NOMO-1 treated with DMSO at 0.1 percent for 48 hours (cell line): ENCODE data around the gene COMT.
"Not testable (repeated sequence)": the region's sequence is repeated elsewhere in the genome, so short reads cannot be mapped to it uniquely, and the experiment has no call there.

Experiments used
- DNase-seq: peaks from one replicate; lab custom pipeline; 2025; ENCODE audit not compliant: unreplicated experiment; lab: John Stamatoyannopoulos, UW

COMT gene

DNA sequence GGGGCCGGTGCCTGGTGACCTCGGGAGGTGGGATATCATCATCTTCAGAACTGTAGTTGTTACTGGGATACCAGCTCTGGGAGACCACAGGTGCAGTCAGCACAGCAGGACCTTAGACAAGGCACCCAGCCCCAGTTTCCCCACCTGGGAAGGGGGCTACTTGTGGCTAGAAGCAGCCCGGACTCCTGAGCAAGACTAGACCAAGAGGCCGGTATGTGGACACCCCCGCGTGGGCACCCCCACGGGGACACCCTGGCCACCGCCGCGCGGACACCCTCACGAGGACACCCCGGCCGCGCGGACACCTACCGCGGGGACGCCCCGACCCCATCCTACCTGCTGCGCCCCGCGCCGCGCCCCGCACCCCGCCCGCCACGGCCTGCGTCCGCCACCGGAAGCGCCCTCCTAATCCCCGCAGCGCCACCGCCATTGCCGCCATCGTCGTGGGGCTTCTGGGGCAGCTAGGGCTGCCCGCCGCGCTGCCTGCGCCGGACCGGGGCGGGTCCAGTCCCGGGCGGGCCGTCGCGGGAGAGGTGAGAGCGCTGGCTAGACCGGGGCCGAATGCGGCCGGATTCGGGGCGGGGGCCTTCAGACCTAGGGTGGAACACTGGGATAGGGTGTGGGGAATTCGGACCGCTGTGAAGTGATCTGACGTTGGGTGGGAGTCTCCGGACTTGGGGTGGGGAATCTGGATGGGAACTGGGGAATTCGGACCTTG lies at the start of gene COMT, which contains the start of gene TXNRD2:
COMT (plus strand) TSS at position 408 of the 718 bp plus-strand sequence. CDS start 20,755 bp downstream, outside the sequence.
TXNRD2 (minus strand) TSS at position 454 of the 718 bp plus-strand sequence; CDS start at position 439, 15 bp downstream.
- peak; percentile 34 for DNase-seq

DNA sequence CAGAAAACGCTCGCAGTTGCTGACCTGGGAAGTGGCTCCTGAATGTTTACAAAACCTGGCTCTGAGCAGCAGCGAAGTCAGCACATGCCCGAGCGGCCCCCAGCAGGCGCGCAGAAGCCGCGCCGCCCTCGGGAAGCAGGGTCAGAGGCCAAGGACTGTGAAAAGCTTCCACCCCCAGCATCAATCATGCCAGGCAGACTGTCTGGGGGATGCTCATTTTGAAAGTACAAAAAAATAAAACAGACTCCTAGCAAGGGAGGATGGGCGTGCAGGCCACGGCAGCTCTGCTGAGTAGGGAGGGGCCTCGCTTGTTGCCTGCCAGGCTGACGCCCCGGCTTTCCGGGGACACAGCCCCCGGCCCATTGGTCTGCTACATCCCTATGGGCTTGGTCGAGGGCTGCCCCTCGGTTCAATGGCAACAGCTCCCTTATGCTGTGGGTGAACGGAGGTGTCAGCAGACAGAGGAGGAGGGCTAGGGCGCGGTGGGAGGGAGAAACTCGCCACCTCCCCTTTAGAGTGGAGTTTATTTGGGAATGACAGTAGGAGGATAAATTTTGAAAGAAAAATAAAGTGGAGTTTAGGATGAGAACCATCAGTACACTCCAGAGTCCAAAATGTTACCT lies 49.2 kb upstream of the COMT start:
- DNase-seq, result no peak

DNA sequence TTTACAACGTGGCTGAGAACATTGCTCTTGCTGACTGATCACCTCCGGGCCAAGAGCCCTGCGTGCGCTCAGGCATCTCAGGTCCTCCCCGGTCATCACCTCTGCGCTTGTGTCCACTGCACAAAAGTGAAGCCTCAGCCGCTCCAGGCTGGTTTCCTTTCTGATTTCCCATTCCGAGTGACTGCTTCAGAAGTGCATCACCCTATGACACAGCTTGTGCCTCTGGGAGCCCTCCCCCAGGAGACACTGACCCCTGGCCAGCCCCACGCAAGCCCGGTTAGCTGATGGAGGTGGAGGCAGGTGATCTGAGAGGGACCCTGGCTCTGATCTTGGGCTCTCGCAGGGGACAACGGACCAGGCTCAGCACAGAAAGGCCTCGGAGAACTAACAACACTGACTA lies 48.6 kb upstream of the COMT start:
- DNase-seq, result no peak

DNA sequence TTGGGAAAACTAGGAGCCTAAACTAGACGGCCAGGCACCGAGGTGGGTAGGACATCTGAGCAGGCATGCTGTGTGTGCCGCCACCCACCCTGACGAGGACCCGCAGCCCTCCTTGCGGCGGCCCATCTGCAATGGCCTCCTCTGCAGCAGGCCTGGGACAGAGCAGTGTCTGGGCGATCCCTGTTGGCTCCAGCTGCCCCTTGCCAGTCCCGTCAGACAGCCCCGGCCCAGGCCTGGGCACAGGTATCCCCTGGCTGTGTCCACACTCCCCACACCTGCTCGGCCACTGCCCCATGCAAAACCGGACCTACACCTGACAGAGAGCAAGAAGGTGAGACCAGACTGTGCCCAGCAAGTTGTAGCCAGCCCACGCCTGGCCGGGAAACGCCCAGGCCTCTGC lies 48.2 kb upstream of the COMT start:
- DNase-seq, result no peak

DNA sequence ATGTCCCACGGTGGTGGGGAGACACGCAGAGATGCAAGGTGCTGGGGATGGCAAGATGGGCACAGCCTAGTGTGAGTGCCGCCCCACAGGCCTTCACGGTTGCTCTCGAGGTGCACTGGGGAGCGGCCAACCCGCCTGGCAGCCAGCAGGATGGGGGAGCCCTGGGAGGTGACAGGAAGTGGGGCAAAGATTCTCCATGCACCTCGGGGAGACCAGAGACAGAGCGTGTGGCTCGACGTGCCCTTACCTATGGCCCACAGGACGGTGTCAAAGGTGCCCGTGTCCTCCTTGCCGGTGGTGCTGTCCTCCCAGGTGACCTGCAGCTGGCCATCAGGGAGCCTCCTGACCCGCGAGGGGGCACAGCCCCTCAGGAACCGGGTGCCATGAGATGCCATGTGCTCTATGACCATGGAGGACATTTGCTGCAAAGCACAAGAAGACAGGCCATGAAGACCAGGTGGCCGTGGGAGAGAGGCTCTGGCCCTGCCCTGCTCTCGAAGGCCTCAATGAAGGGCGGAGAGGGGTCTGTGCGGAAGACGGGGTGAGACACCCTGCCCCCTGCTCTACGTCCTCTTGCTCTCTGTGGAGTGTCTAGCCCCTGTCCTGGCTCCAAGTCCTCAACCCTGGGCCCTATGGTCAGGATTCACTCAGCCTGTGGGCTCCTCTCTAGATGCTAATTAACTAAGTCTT lies 46.3 kb upstream of the COMT start:
- no peak for DNase-seq

DNA sequence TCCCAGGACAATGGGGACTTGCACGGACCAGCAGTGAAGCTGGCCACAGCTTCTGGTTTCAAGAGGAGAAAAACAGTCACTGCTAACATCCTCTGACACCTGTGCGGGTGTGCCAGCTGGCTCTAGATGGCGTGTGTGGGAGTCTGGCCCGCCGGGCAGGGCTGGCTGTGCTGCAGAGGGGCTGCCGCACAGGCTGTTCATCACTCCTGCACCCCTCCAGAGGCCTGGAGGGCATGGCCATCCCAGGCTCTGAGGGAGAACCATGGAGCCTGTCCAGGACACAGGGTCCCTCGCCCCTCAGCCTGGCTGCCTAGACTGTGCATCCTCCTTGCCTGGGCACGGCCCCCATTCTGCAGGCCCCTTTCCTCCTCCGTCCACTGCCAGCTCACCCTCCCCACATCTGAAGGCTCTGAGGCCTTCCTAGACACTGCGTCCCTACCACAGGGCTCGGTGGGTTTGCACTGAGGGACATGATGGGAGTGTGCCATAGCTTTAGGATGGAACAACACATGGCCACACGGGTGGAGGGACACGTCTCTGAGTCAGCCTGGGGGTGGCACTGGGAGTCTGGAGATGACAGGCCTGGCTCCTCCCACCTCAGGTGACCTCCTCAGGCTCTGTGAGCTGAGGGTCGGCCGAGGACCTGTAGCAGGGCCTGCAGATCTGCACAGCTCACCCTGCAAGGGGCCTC lies 44.8 kb upstream of the COMT start:
- no peak for DNase-seq

DNA sequence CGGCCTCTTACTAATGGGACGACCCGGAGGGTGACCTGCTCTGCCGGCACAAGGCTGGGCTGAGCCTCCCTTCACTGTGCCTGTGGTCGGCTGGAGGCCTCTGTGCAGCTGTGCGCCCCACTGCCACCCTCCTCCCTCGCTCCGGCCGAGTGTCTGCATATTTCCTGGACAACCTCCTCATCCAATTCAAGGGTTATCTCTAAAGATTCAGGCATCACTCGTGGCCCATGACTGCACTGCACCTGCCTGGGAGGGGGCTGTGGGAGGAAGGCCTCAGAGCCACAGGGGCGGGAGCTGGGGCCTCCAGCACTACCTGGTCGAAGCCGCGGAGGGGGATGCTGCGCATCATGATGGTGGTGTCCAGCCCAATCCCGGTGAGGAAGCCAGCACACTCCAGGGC lies 43.8 kb upstream of the COMT start:
- no peak for DNase-seq

DNA sequence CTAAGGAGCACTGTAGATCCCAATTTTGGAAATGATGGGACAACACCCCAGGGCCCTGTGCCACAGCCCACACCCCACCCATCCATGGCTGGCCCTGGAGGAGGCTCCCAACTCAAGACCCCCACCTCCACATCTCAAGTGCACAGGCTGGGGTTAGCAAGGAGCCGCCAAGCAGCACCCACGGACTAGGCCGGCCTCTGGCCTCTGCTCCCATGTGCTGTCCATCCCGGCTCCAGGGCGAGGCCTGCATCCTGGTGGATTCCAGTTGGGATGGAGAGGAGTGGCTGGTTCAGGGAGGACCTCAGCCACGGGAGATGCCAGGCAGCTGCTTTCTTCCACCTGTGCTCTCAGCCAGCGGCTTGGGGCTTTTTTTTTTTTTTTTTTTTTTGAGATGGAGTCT lies 43.4 kb upstream of the COMT start:
- DNase-seq, result no peak

DNA sequence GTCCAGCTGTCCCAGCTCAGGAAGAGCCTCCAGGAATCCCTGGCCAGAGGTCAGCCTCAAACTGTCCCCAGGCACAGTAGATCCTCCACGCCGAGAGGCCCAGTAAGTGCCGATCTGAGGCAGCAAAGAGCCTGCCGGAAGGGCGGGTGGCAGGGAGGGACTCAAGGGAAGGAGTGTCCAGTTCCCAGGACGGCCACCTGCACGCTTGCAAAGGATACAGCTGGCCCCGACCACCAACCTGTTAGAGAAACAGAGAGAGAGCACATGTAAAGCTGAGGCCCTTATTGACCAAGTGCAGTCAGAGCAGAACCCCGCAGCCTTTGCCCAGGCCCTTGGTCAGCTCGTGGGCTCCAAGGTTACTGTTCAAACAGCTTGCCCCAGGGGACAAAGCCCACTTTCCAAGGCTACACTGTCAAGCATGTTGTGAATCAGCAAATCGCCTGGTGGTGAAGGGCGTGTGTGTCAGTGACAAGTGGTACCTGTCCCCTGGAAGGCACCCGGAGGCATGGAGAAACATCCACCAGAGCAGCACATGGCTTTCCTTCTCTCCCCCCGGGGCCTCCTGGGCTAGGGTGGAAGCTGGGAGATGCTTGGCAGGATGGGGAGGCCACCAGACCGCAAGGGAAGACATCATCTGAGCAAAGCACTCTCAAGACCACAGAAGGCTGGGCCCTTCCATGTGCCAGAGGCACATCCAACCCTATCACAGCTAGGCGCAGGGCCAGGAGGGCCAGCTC lies 42.6 kb upstream of the COMT start:
- no peak for DNase-seq

DNA sequence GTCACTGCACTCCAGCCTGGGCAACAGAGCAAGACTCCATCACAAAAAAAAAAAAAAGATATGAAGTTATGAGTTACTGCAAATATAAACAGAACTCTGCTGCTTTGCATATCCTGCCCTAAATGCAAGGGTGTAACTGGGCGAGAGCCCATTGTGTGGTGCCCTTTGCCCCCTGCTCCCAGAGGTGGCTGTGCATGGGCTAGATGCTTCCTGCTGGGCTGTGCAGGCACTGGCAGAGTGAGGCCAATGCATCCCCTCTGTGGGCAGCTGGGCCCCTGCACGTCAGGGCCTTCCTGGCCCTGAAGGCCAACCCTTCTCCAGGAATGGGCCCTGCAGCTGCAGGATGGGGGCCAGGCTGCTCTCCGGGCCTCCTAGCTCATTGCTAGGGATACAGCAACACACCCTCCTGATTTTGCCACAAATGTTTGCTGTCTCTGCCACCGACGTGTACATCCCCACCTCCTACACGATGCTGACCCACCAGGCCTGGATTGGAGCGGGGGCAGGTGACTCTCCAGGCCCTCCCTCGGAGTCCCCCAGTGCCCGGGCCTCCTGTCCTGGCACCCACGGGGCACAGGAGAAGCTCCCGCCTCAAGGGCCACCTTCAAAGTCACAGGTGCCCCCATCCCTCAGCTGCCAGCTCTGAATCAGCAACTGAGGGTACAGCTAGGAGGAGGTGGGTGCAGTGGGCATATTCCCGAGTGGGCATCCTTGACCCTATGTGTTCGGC lies 40.7 kb upstream of the COMT start:
- no peak for DNase-seq

DNA sequence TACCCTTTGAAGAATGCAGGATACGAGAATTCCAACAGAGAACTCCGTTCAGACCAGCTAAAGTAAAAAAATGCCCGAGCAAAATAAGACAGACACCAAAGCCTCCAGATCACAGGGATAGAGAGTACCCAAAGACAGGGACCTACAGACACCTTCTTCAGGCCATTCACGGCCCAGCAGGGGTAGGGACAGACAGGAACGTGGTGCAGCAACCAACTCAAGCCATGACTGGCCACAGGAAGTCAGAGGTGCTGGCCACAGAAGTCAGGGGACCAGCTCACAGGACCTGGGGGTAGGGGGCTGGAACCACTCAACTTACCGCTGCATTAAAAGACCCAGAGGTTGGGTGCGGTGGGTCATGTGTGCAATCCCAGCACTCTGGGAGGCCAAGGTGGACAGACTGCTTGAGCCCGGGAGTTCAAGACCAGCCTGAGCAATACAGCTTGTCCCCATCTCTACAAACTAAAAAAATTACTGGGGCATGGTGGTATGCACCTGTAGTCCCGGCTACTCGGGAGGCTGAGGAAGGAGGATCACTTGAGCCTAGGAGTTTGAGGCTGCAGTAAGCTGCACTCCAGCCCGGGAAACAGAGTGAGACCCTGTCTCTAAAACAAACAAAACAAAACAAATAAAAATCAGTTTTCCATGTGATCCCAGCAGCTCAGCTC lies 39.9 kb upstream of the COMT start:
- no peak for DNase-seq

DNA sequence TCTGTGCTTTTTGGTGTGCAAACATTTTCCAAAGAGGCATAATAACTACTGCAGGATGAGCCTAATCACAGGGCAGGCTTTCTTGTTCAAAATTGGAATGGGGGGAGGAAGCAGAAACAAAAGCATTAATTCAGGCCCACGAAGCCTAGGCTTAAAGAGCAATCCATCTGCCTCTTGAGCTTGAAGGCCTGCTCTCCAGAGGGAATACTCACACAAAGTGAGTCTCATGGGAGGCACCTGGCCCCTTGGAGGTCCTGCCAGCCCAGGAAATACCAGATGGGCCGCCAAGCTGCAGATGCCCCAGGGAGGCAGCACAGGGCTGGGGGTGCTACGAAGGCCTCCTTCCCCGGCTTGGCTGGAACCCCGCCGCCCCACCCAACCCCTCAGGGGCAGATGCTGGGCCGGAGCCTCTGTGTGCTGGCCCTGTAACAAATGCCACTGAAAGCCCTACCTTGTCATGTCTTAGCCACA lies 39.3 kb upstream of the COMT start:
- DNase-seq, result no peak

DNA sequence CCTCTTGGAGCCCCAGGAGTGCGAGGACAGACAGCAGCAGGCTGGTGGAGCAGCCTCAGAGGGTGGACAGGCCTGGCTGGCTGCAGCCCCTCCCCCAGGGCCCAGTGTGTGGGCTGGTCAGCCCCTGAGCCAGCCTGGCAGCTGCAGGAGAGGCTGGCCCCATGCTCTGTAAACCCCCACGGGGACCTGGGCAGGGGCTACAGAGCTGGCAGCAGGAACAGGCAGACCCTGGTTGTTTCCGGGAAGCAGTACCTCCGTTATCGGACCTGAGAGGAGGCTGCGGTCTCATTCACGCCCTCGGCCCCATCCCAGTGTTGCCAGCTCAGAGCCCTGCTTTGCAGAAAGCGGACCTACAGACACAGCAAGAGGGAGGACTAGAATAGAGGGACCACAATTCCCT lies 38.5 kb upstream of the COMT start:
- no peak for DNase-seq

DNA sequence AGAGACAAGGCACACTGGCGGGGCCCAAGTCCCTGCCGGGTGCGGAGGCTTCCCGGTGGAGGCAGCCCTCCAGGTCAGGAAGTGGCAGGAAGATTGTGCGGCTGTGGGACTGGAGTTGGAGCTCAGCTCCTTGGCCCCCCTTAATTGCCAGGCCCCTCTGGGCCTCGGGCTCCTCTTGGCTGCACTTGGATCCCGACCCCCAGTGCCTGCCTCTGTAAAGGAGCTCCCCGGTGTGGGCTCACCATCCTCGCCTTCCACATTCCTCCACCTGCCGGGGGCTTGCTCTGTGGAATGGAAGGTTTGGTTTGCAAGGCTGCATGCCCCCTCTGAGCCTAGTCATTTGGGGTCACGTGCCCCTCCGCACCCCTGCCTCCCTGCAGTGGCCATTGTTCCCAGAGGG lies 38.1 kb upstream of the COMT start:
- DNase-seq, result no peak

DNA sequence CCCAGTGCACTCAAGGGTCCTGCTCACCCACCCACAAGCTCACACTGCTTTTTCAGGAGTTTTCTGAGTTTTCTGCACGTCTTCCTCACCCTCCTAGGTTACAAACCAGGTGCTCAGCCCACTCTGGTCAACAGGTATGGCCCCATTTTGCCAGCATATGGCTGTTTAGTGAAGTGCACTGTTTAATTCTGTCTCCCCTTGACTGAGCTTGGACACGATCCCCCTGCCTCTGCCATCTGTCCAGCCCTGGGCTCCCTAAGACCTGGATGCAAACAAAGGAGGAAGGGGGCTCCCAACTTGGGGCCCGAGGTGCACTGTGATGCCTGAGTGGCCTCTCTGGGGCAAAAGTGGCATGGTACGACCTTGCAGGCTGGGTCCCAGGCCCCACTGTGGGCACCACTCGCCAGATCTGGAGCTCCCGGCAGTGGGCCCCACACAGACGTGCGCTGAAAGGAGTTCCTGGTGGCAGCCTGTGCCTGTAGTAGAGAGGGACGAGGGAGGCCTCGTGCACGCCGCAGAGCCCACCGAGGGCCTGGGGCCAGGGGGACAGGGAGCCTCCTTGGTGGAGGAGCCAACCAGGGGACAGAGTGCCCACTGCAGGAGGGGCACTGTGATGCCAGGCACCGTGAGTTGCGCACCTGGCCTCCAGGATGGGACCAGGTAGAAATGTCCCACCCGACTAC lies 37.3 kb upstream of the COMT start:
- DNase-seq, result no peak

DNA sequence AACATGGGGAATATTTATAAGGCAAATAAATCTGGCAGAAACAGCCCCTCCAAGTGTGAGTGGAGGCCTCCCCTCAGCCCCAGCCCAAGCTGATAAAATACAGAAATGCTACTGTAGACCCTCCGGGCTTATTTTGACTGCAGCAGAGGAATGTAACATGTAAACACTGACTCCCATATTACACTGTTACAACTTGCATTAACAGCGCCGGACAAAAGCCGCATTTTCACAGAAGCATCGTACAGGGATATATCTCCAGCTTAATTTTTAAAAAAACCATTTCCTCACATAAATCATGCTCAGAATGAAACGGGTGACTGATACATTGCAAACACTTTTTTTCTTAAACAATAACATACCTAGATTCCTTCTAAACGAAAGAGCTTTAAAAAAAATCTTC lies 36.6 kb upstream of the COMT start:
- DNase-seq, result no peak

DNA sequence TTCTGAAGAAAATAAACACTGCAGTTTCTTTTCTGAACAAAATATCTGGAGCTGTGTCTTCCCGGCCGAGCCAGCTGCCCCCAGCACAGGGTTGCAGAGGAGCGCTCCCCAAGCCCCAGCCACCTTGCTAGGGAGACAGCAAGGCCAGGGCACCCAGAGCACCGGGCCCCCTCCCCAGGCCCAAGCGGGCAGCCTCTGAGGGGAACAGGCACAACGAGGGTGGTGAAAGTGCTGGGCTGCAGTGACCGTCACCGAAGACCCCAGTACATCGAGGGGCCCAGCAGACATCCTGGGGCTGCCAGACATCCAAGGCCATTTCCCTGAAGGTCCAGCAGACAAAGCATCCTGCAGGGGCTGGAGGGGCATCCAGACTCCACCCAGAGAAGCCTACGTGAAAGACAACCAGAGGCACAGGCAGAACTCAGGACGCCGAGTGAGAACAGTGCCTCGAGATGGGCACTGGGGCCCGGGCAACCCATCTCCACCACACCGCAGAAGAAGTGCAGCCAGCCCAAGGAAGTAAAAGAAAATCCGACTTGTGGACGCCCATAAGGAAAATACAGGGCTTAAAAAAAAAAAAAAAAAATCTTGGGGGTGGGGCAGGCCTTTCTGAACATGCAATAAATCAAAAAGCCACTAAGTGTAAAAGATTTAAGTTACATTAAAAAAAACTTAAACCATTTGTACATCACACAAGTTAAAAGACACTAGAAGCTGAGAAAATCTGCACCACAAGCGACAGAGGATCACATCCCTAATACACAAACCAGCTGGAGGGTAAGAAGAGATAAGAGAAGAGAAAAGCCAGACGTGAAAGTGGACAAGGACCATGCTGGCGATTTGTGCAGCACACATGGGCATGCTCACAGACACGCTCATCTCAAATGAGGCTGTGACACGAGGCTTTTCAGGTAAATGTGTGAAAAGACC lies 36.0 kb upstream of the COMT start:
- no peak for DNase-seq

DNA sequence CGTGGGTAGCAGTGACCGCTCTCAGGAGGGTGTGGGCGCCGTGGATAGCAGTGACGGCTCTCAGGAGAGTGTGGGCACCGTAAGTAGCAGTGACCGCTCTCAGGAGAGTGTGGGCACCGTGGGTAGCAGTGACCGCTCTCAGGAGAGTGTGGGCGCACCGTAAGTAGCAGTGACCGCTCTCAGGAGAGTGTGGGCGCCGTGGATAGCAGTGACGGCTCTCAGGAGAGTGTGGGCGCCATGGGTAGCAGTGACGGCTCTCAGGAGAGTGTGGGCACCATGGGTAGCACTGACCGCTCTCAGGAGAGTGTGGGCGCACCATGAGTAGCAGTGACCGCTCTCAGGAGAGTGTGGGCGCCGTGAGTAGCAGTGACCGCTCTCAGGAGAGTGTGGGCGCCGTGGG lies 34.7 kb upstream of the COMT start:
- not testable (repeated sequence) for DNase-seq
